G401.6 (cell line): Measurements from ENCODE around the gene ZFP36L1.

Source experiments
- FAIRE-seq: peaks from 2 replicates; lab custom pipeline; 2012; peaks lifted over from hg19 to GRCh38; lab: Jason Lieb, UNC

The ZFP36L1 gene

DNA sequence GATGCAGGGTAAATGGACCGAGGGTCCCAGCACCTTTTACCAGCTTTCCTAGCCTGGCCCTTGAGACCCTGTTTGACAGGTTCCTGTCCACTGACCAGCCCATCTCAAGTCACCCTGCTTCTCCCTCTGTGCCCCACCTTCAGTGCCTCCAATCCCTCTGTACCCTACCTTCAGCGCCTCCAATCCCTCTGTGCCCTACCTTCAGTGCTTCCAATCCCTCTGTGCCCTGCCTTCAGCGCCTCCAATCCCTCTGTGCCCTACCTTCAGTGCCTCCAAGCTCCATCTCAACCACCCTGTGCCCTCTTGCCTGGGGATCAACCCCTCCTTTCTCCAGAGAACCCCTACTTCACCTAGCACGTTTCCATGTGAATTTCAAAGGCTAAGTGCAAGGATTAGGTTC lies 54.3 kb downstream of the ZFP36L1 start:
- FAIRE-seq, result no peak
